IMR-90 (cell line): Measurements from ENCODE around the gene EPC2. TPM values are rescaled to one million over a fixed set of nuclear protein-coding genes. Genes with fewer than 3 reads are reported as not detected.

Source experiments
- ATAC-seq: fragments of 200-7000 bp; cut with Tn5 transposase; 2 replicates; pipeline ENCODE4 v1.9.1; 2020; ENCODE audit warnings: low read depth, mild to moderate bottlenecking, moderate library complexity
- BruUV-seq: library from RNA; stranded (reverse); fragments of 400-500 nt; replicated peaks from 2 replicates; lab custom pipeline; 2021; lab: Mats Ljungman, UMichigan
- CTCF ChIA-PET: fragments of 300-600 bp; formaldehyde crosslinking; extraction: SDS; loops from one replicate; lab custom pipeline; 2021; ENCODE audit warnings: antibody characterized with exemption; lab: Yijun Ruan, JAX
- POLR2A ChIA-PET: fragments of 300-600 bp; sonication (Branson Sonifier 250); formaldehyde crosslinking; loops from one replicate; lab custom pipeline; 2022; ENCODE audit warnings: antibody characterized with exemption; ENCODE audit not compliant: unreplicated experiment; lab: Charles Lee
- DNase-seq: peaks from one replicate; pipeline ENCODE4 v3.0.0; 2013
- H2AFZ ChIP-seq: replicated peaks from 2 replicates; pipeline ENCODE3; 2013; ENCODE audit warnings: low read length, mild to moderate bottlenecking; ENCODE audit not compliant: poor library complexity
- H2AK5ac ChIP-seq: 2 replicates; pipeline ENCODE4 v1.6.1; 2013; ENCODE audit warnings: low read depth, low read length, inconsistent platforms
- H2AK9ac ChIP-seq: replicated peaks from 2 replicates; pipeline ENCODE3; 2013; ENCODE audit warnings: mild to moderate bottlenecking, low read depth, low read length, moderate library complexity; ENCODE audit not compliant: poor library complexity
- H2BK120ac ChIP-seq: 2 replicates; pipeline ENCODE4 v1.6.1; 2013; ENCODE audit warnings: low read depth, low read length, inconsistent platforms
- H2BK15ac ChIP-seq: 3 replicates; pipeline ENCODE4 v1.6.1; 2013; ENCODE audit warnings: low read depth, low read length, inconsistent platforms
- H2BK20ac ChIP-seq: 2 replicates; pipeline ENCODE4 v1.6.1; 2013; ENCODE audit warnings: low read depth, mild to moderate bottlenecking, inconsistent platforms, low read length, moderate library complexity
- H2BK5ac ChIP-seq: 2 replicates; pipeline ENCODE4 v1.6.1; 2013; ENCODE audit warnings: mild to moderate bottlenecking, low read depth, low read length, inconsistent platforms; ENCODE audit not compliant: poor library complexity, severe bottlenecking
- H3K14ac ChIP-seq: replicated peaks from 2 replicates; pipeline ENCODE4 v1.6.1; 2013; ENCODE audit warnings: low read depth, low read length, inconsistent platforms
- H3K18ac ChIP-seq: 2 replicates; pipeline ENCODE4 v1.6.1; 2013; ENCODE audit warnings: low read depth, low read length, control low read depth
- H3K23ac ChIP-seq: 2 replicates; pipeline ENCODE4 v1.6.1; 2013; ENCODE audit warnings: low read depth, low read length, inconsistent platforms
- H3K27ac ChIP-seq: 2 replicates; pipeline ENCODE4 v1.5.1; 2013; ENCODE audit warnings: mild to moderate bottlenecking, control low read depth, low read length; ENCODE audit not compliant: insufficient read depth
- H3K27me3 ChIP-seq: 2 replicates; pipeline ENCODE4 v1.6.1; 2013; ENCODE audit warnings: low read length; ENCODE audit not compliant: control insufficient read depth, insufficient read depth
- H3K36me3 ChIP-seq: 2 replicates; pipeline ENCODE4 v1.6.1; 2013; ENCODE audit warnings: low read length, mixed read lengths; ENCODE audit not compliant: control insufficient read depth, insufficient read depth
- H3K4ac ChIP-seq: 2 replicates; pipeline ENCODE4 v1.6.1; 2013; ENCODE audit warnings: low read depth, low read length, inconsistent platforms
- H3K4me1 ChIP-seq: 2 replicates; pipeline ENCODE4 v1.6.1; 2013; ENCODE audit warnings: low read length, mixed read lengths; ENCODE audit not compliant: control insufficient read depth, insufficient read depth
- H3K4me2 ChIP-seq: 2 replicates; pipeline ENCODE4 v1.6.1; 2013; ENCODE audit warnings: low read depth, mild to moderate bottlenecking, control low read depth, low read length, moderate library complexity
- H3K4me3 ChIP-seq: 2 replicates; pipeline ENCODE4 v1.5.1; 2013; ENCODE audit warnings: low read depth, mild to moderate bottlenecking, control low read depth, low read length, moderate library complexity; ENCODE audit not compliant: insufficient read depth
- H3K56ac ChIP-seq: 2 replicates; pipeline ENCODE4 v1.6.1; 2013; ENCODE audit warnings: low read length, inconsistent platforms; ENCODE audit not compliant: insufficient read depth; ENCODE audit errors: extremely low read depth
- H3K79me1 ChIP-seq, 2 experiments: 2 replicates each; pipeline ENCODE4 v1.6.1; 2013; ENCODE audit warnings: low read length in 2 of 2, inconsistent platforms in 1 of 2, low read depth in 1 of 2
- H3K9ac ChIP-seq: 2 replicates; pipeline ENCODE4 v1.6.1; 2013; ENCODE audit warnings: low read depth, low read length, control low read depth
- H3K9me1 ChIP-seq: 2 replicates; pipeline ENCODE4 v1.6.1; 2013; ENCODE audit warnings: low read length, inconsistent platforms; ENCODE audit not compliant: insufficient read depth
- H3K9me3 ChIP-seq: 2 replicates; pipeline ENCODE4 v1.6.1; 2013; ENCODE audit warnings: low read length; ENCODE audit not compliant: control insufficient read depth, insufficient read depth
- H4K20me1 ChIP-seq: 2 replicates; pipeline ENCODE4 v1.6.1; 2013; ENCODE audit warnings: low read length, inconsistent platforms; ENCODE audit not compliant: insufficient read depth
- H4K5ac ChIP-seq: 2 replicates; pipeline ENCODE4 v1.6.1; 2013; ENCODE audit warnings: mild to moderate bottlenecking, low read depth, low read length, control low read depth
- H4K8ac ChIP-seq, 2 experiments: 2 replicates each; pipeline ENCODE4 v1.6.1; 2013; ENCODE audit warnings: low read depth in 2 of 2, low read length in 2 of 2, control low read depth in 1 of 2, inconsistent platforms in 1 of 2
- H4K91ac ChIP-seq: 2 replicates; pipeline ENCODE4 v1.6.1; 2013; ENCODE audit warnings: low read depth, low read length, inconsistent platforms; ENCODE audit not compliant: insufficient read depth
- CEBPB ChIP-seq: IDR thresholded peaks from 2 replicates; pipeline ENCODE4 v1.6.1; 2012; ENCODE audit warnings: low read depth, low read length, improper control_type of control experiment
- RAD21 ChIP-seq: IDR thresholded peaks from 2 replicates; pipeline ENCODE4 v1.6.1; 2012; ENCODE audit warnings: low read length, improper control_type of control experiment
- SMC3 ChIP-seq: fragments of 150-350 bp; IDR thresholded peaks from 2 replicates; pipeline ENCODE4 v1.6.1; 2016; ENCODE audit warnings: low read depth, mild to moderate bottlenecking, antibody characterized with exemption, low read length, moderate library complexity
- WGBS, 2 experiments: methylation state at CpG; one replicate each; pipeline versions ENCODE4 v1.1.5 to v1.1.7; 2013; ENCODE audit warnings: missing lambda C conversion rate in 2 of 2; ENCODE audit not compliant: insufficient read length in 1 of 2; ENCODE audit errors: extremely low coverage in 2 of 2; 5-methylcytosine and 5-hydroxymethylcytosine counted together
- dilution Hi-C: fragments of 300-500 bp; cut with HindIII; formaldehyde crosslinking; loops from one replicate; pipeline ENCODE4 v1.14.3; 2018; ENCODE audit warnings: low sequenced_read_pairs; ENCODE audit not compliant: unreplicated experiment
- in situ Hi-C: fragments of 300-500 bp; cut with MboI; formaldehyde crosslinking; loops from 3 replicates; pipeline ENCODE4 v1.14.3; 2019; ENCODE audit warnings: low sequenced_read_pairs, inconsistent platforms, mixed read lengths
- intact Hi-C: fragments of 100-400 bp; cut with micrococcal nuclease; formaldehyde crosslinking; loops from 2 replicates; pipeline ENCODE4 v1.10.0; 2022
- polyA plus RNA-seq, 3 experiments: library from polyadenylated mRNA; depleted of rRNA; stranded (reverse); fragments of >200 nt; gene quantifications; 2 replicates each; pipeline ENCODE4 v1.2.3, GENCODE V29; 2012; ENCODE audit warnings: low replicate concordance in 1 of 3
- total RNA-seq: library from RNA; depleted of rRNA; stranded (reverse); fragments of >200 nt; gene quantifications from 2 replicates; pipeline ENCODE4 v1.2.3, GENCODE V29; 2012

EPC2 gene
- total and polyA plus RNA-seq, 2 of the 4 experiments (the other 2 are of a cell fraction): 10.6 to 22.6 TPM

GRCh38 chr2:148796735-148797512 lies 152.4 kb downstream of the EPC2 start (continued):
- no peak for TF ChIP-seq RAD21

- H4K8ac ChIP-seq: no peak overlapping the region
- ATAC-seq: no peak
- no peaks in the 10 kb centered on the region for H3K9me3 ChIP-seq
- no peak overlapping the region for H3K23ac ChIP-seq
- intact Hi-C loops (no loop called here), in situ Hi-C loops (no loop called here), dilution Hi-C loops (no loop called here)
- H2BK20ac ChIP-seq: no peak overlapping the region
- no peaks in the 10 kb centered on the region for H3K4me1 ChIP-seq
- ChIA-PET CTCF (interaction anchor here (0.6 kb wide), 1 partner anchor 65 kb away, joined by 3 read pairs; no protein-coding TSS in a partner anchor), POLR2A (no interaction called here)
- DNase-seq: no peak
- H2BK15ac ChIP-seq: no peak overlapping the region
- H2AK9ac ChIP-seq: no peak overlapping the region
- no peak overlapping the region for H2BK120ac ChIP-seq
- H3K14ac ChIP-seq: no peak overlapping the region
- no peak overlapping the region for H3K56ac ChIP-seq
- H3K36me3 ChIP-seq: no peaks in the 10 kb centered on the region
- H4K91ac ChIP-seq: no peak overlapping the region
- H3K4me3 ChIP-seq: no peak overlapping the region
- H4K5ac ChIP-seq: no peak overlapping the region
- H2AK5ac ChIP-seq: no peak overlapping the region
- no peak overlapping the region for H3K27ac ChIP-seq
- no peak for TF ChIP-seq SMC3
- TF ChIP-seq CEBPB: no peak
- H3K4ac ChIP-seq: no peak overlapping the region
- H3K9me1 ChIP-seq: no peaks in the 10 kb centered on the region
- H3K9ac ChIP-seq: no peak overlapping the region
- no peak overlapping the region for H2BK5ac ChIP-seq
- no peak overlapping the region for H2AFZ ChIP-seq
- H3K18ac ChIP-seq: no peak overlapping the region
- BruUV-seq: no TSS peak
- WGBS, 2 experiments: no CpG with 5 or more reads among the region's 2 CpGs
- H3K27me3 ChIP-seq: peaks cover 8% of the 10 kb centered on the region
- H3K79me1 ChIP-seq: no peaks in the 10 kb centered on the region
- H3K4me2 ChIP-seq: no peak overlapping the region
- no peaks in the 10 kb centered on the region for H4K20me1 ChIP-seq
These were observed 158.1 kb downstream of the EPC2 start for GRCh38 chr2:148802448-148803220.
